ENCODE measurements around the gene CYSRT1.

GRCh38 chr9:137265496-137266161 is 40.7 kb downstream of the CYSRT1 start:
- no peak for TF ChIP-seq CTCF (IDR thresholded peaks at IDR 0.05)
- TF ChIP-seq EZH2 (IDR thresholded peaks at IDR 0.05; ENCODE audit: borderline replicate concordance, insufficient read depth, low read depth, low read length, poor library complexity, severe bottlenecking): no peak
